Body of pancreas (tissue), 4 donors: ENCODE data around the gene WNT5B.

Experiments
- POLR2A ChIP-seq, 3 donors: fragments of 450-650 bp; IDR thresholded peaks; one replicate each; pipeline ENCODE4 v1.6.1; 2016; ENCODE audit warnings: antibody characterized with exemption in 3 of 3, mild to moderate bottlenecking in 2 of 3
- TF ChIP-seq, protein P1 (sequence below), 7 experiments: fragments of 450-650 bp in 4 of 7; fragments of 200-600 bp in 3 of 7; sonication (generic) in 3 of 7; IDR thresholded peaks; one replicate each; pipeline ENCODE4 v1.5.1; 2016 to 2019; ENCODE audit warnings: antibody characterized with exemption in 7 of 7

GRCh38 chr12:1632702-1633101 lies 3.7 kb downstream of the WNT5B start:
- no peak for TF ChIP-seq POLR2A (IDR thresholded peaks at IDR 0.05)
- TF ChIP-seq, protein P1, sequence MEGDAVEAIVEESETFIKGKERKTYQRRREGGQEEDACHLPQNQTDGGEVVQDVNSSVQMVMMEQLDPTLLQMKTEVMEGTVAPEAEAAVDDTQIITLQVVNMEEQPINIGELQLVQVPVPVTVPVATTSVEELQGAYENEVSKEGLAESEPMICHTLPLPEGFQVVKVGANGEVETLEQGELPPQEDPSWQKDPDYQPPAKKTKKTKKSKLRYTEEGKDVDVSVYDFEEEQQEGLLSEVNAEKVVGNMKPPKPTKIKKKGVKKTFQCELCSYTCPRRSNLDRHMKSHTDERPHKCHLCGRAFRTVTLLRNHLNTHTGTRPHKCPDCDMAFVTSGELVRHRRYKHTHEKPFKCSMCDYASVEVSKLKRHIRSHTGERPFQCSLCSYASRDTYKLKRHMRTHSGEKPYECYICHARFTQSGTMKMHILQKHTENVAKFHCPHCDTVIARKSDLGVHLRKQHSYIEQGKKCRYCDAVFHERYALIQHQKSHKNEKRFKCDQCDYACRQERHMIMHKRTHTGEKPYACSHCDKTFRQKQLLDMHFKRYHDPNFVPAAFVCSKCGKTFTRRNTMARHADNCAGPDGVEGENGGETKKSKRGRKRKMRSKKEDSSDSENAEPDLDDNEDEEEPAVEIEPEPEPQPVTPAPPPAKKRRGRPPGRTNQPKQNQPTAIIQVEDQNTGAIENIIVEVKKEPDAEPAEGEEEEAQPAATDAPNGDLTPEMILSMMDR (IDR thresholded peaks at IDR 0.05): no peak
